K562 (cell line): ENCODE measurements around the gene ZRANB1. TPM values are rescaled to one million over a fixed set of nuclear protein-coding genes. Genes with fewer than 3 reads are reported as not detected.

Source experiments
- ATAC-seq: fragments of 200-7000 bp; cut with Tn5 transposase; 3 replicates; pipeline ENCODE4 v1.9.1; 2020; ENCODE audit warnings: moderate library complexity
- BruUV-seq: library from RNA; stranded (reverse); fragments of 400-500 nt; replicated peaks from 2 replicates; lab custom pipeline; 2021; lab: Mats Ljungman, UMichigan
- CTCF ChIA-PET: fragments of 300-600 bp; formaldehyde crosslinking; extraction: SDS; loops from one replicate; lab custom pipeline; 2021; ENCODE audit warnings: low intra/inter-chr PET ratio; lab: Yijun Ruan, JAX
- POLR2A ChIA-PET: fragments of 300-600, 350-650 bp; sonication (Branson Sonifier 250); formaldehyde crosslinking; extraction: SDS; loops from one replicate; lab custom pipeline; 2021; ENCODE audit warnings: antibody characterized with exemption, inconsistent platforms; lab: Yijun Ruan, JAX
- DNase-seq, 4 experiments: peaks; one replicate each; pipeline versions ENCODE4 v3.0.0 to v3.0.0-alpha.2; 2011 to 2018; ENCODE audit warnings: low spot score in 3 of 4, mixed read lengths in 3 of 4; ENCODE audit errors: extremely low read depth in 1 of 4
- FAIRE-seq: peaks from 2 replicates; lab custom pipeline; 2011; peaks lifted over from hg19 to GRCh38; lab: Jason Lieb, UNC
- H2AFZ ChIP-seq: 2 replicates; pipeline ENCODE4 v1.6.0; 2011; ENCODE audit warnings: low read depth, low read length, control low read depth, inconsistent platforms
- H3K27ac ChIP-seq: fragments of 200-600 bp; 3 replicates; pipeline ENCODE4 v1.8.0; 2011; ENCODE audit warnings: low read depth, mild to moderate bottlenecking, control low read depth, inconsistent platforms, low read length, moderate library complexity, mixed read lengths; ENCODE audit errors: extremely low read depth
- H3K27me3 ChIP-seq, 2 experiments: fragments of 300-600 bp in 1 of 2; 2 replicates in 1 of 2; 3 replicates in 1 of 2; pipeline versions ENCODE4 v1.6.0 to v1.8.0; 2011; ENCODE audit warnings: inconsistent platforms in 2 of 2, low read length in 2 of 2, mild to moderate bottlenecking in 1 of 2, mixed read lengths in 1 of 2, moderate library complexity in 1 of 2; ENCODE audit not compliant: control insufficient read depth in 2 of 2, insufficient read depth in 2 of 2
- H3K36me3 ChIP-seq: fragments of 300-600 bp; 3 replicates; pipeline ENCODE4 v1.8.0; 2011; ENCODE audit warnings: mild to moderate bottlenecking, low read length, inconsistent platforms; ENCODE audit not compliant: control insufficient read depth, insufficient read depth
- H3K4me1 ChIP-seq, 2 experiments: fragments of 200-600 bp in 1 of 2; replicated peaks in 1 of 2; 2 replicates in 1 of 2; 3 replicates in 1 of 2; pipeline versions ENCODE4 v1.5.1 to v1.8.0; 2011; ENCODE audit warnings: inconsistent platforms in 2 of 2, low read length in 2 of 2, mild to moderate bottlenecking in 1 of 2, mixed read lengths in 1 of 2, moderate library complexity in 1 of 2; ENCODE audit not compliant: control insufficient read depth in 2 of 2, insufficient read depth in 2 of 2
- H3K4me2 ChIP-seq: 2 replicates; pipeline ENCODE4 v1.6.1; 2011; ENCODE audit warnings: low read length, control low read depth, inconsistent platforms, mixed read lengths; ENCODE audit not compliant: insufficient read depth
- H3K4me3 ChIP-seq: fragments of 200-600 bp; sonication (generic), shearing (Covaris generic); 2 replicates; pipeline ENCODE4 v1.5.1; 2016; ENCODE audit warnings: control low read depth, inconsistent platforms
- H3K79me2 ChIP-seq: fragments of 200-600 bp; 3 replicates; pipeline ENCODE4 v1.8.0; 2011; ENCODE audit warnings: low read length, inconsistent platforms; ENCODE audit not compliant: control insufficient read depth, insufficient read depth
- H3K9ac ChIP-seq, 2 experiments: 2 replicates each; pipeline versions ENCODE4 v1.6.0 to v1.6.1; 2011; ENCODE audit warnings: low read depth in 2 of 2, low read length in 2 of 2, control low read depth in 1 of 2, inconsistent platforms in 1 of 2, mild to moderate bottlenecking in 1 of 2, mixed read lengths in 1 of 2; ENCODE audit not compliant: insufficient read depth in 1 of 2
- H3K9me1 ChIP-seq: one replicate; pipeline ENCODE4 v1.6.0; 2011; ENCODE audit warnings: inconsistent platforms, mild to moderate bottlenecking, low read length, moderate library complexity; ENCODE audit not compliant: control insufficient read depth, insufficient read depth
- H3K9me3 ChIP-seq: replicated peaks from 2 replicates; pipeline ENCODE4 v1.5.1; 2011; ENCODE audit warnings: low read depth, low read length, inconsistent platforms; ENCODE audit not compliant: control insufficient read depth, insufficient read depth
- H4K20me1 ChIP-seq: replicated peaks from 2 replicates; pipeline ENCODE4 v1.6.1; 2011; ENCODE audit warnings: low read length, inconsistent platforms, mixed read lengths; ENCODE audit not compliant: control insufficient read depth, insufficient read depth
- HIVEP1 ChIP-seq: fragments of 250-450 bp; sonication (Bioruptor Pico); IDR thresholded peaks from 2 replicates; pipeline ENCODE4 v1.4.0; 2020; ENCODE audit warnings: mild to moderate bottlenecking
- JUN ChIP-seq, 2 experiments: sonication (generic) in 1 of 2; formaldehyde crosslinking in 1 of 2; IDR thresholded peaks; 2 replicates each; pipeline versions ENCODE4 v1.6.1 to v1.8.0; 2012 to 2022; ENCODE audit warnings: borderline replicate concordance in 2 of 2, mild to moderate bottlenecking in 2 of 2, improper control_type of control experiment in 1 of 2, low read depth in 1 of 2, low read length in 1 of 2, missing genetic modification reagents in 1 of 2
- LEF1 ChIP-seq: fragments of 450-650 bp; IDR thresholded peaks from 2 replicates; pipeline ENCODE4 v1.6.1; 2016; ENCODE audit warnings: mild to moderate bottlenecking
- MCM3 ChIP-seq: fragments of 450-650 bp; IDR thresholded peaks from 2 replicates; pipeline ENCODE4 v1.6.1; 2016
- WGBS: fragments of 100-300 bp; shearing (Covaris generic); methylation state at CpG from one replicate; pipeline ENCODE4 v1.1.6; 2016; ENCODE audit warnings: low coverage, mixed read lengths; ENCODE audit not compliant: insufficient coverage; ENCODE audit errors: missing lambda C conversion rate; 5-methylcytosine and 5-hydroxymethylcytosine counted together
- in situ Hi-C: fragments of 300-500 bp; cut with MboI; formaldehyde crosslinking; loops from 4 replicates; pipeline ENCODE4 v1.15.0; 2018; ENCODE audit warnings: inconsistent platforms, mixed read lengths
- intact Hi-C: fragments of 100-400 bp; cut with micrococcal nuclease; formaldehyde crosslinking; loops from 2 replicates; pipeline ENCODE4 v1.14.2; 2022
- polyA plus RNA-seq, 8 experiments: library from polyadenylated mRNA; depleted of rRNA in 4 of 8; stranded (reverse) in 5 of 8; unstranded in 3 of 8; fragments of >200 nt; fragmentation: Nextera tagmentation in 2 of 8; fragmentation: Illumina TruSeq in 1 of 8; extraction: Ambion mirVana in 2 of 8; extraction: Trizol in 1 of 8; gene quantifications; 2 replicates each; pipeline versions ENCODE4 v1.2.1 to v1.2.3, GENCODE V29; 2011 to 2014; ENCODE audit warnings: inconsistent platforms in 1 of 8, missing spikeins in 1 of 8
- total RNA-seq, 7 experiments: library from RNA; depleted of rRNA in 6 of 7; stranded (reverse); fragments of >200 nt in 6 of 7; fragmentation: Illumina TruSeq in 2 of 7; extraction: Trizol in 2 of 7; gene quantifications; 2 replicates each; pipeline versions ENCODE4 v1.2.1 to v1.2.3, GENCODE V29; 2011 to 2021; ENCODE audit warnings: low replicate concordance in 1 of 7
- TF ChIP-seq, protein P1 (sequence below), 2 experiments: fragments of 450-650 bp in 1 of 2; sonication (generic) in 1 of 2; formaldehyde crosslinking; conservative IDR thresholded peaks; 2 replicates each; pipeline versions ENCODE4 v1.4.0 to v1.8.1; 2020 to 2022; ENCODE audit warnings: mild to moderate bottlenecking in 1 of 2, missing genetic modification reagents in 1 of 2
- TF ChIP-seq, protein P2 (sequence below): fragments of 450-650 bp; IDR thresholded peaks from one replicate; pipeline ENCODE4 v1.6.1; 2018; ENCODE audit warnings: mild to moderate bottlenecking, moderate library complexity; ENCODE audit not compliant: partially characterized antibody

ZRANB1 gene
- total and polyA plus RNA-seq, 9 of the 15 experiments (the other 6 are each of a cell fraction or from before 2014, with no cell fraction given), result 0.07 to 1.1 (median 0.64) TPM

DNA sequence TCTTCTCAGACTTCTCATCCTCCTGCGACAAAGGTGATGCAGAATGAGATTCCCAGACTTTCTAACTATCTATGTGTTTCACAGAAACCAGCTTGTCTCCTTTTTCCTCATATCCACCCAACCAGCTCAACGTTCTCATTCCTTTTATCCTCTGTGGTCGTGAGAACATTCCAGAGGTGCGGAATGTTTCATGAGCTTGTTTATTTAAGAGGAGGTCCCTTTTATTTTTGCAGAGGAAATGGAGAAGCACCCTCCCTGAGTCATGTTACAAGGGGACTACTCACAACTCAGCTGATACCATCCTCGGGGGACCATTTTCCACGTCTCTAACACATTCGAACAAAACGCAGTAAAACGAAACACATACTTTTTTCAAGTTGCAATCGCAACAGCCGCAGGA, 93.2 kb downstream of the ZRANB1 start:
- Histone ChIP-seq H3K4me2 (no peak overlapping the region), H4K20me1 (no peaks in the 10 kb centered on the region), H3K9ac (no peak overlapping the region), H3K4me1 (no peaks in the 10 kb centered on the region), H3K27ac (no peak overlapping the region), H3K9me1 (no peaks in the 10 kb centered on the region), H3K9me3 (no peaks in the 10 kb centered on the region), H2AFZ (no peak overlapping the region), H3K36me3 (no peaks in the 10 kb centered on the region), H3K79me2 (no peaks in the 10 kb centered on the region), H3K27me3 (no peaks in the 10 kb centered on the region), H3K4me3 (no peak overlapping the region)
- no peak for FAIRE-seq
- intact Hi-C loops (no loop called here), in situ Hi-C loops (loop anchor here (25.0 kb wide), 1 partner anchor 773 kb away; no protein-coding TSS in a partner anchor)
- WGBS, result no CpG with 5 or more reads among the region's 11 CpGs
- ATAC-seq, result no peak
- TF ChIP-seq HIVEP1 (CRISPR knock-in tag) (no peak), LEF1 (no peak), MCM3 (no peak), JUN (IDR thresholded peaks at IDR 0.05; ENCODE audit: borderline replicate concordance, low read depth, low read length) (no peak), JUN (CRISPR knock-in tag; IDR thresholded peaks at IDR 0.05; ENCODE audit: borderline replicate concordance) (no peak)
- TF ChIP-seq, protein P1, sequence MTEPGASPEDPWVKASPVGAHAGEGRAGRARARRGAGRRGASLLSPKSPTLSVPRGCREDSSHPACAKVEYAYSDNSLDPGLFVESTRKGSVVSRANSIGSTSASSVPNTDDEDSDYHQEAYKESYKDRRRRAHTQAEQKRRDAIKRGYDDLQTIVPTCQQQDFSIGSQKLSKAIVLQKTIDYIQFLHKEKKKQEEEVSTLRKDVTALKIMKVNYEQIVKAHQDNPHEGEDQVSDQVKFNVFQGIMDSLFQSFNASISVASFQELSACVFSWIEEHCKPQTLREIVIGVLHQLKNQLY (CRISPR knock-in tag; conservative IDR thresholded peaks at IDR 0.05), result no peak
- TF ChIP-seq, protein P2, sequence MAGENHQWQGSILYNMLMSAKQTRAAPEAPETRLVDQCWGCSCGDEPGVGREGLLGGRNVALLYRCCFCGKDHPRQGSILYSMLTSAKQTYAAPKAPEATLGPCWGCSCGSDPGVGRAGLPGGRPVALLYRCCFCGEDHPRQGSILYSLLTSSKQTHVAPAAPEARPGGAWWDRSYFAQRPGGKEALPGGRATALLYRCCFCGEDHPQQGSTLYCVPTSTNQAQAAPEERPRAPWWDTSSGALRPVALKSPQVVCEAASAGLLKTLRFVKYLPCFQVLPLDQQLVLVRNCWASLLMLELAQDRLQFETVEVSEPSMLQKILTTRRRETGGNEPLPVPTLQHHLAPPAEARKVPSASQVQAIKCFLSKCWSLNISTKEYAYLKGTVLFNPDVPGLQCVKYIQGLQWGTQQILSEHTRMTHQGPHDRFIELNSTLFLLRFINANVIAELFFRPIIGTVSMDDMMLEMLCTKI, result no peak
- CTCF ChIA-PET, result no interaction called here
- POLR2A ChIA-PET, result no interaction called here
- no TSS peak for BruUV-seq
- DNase-seq, result no peak
